Thoracic aorta (tissue), 2 donors: ENCODE measurements around the gene TGFB1I1. TPM values are rescaled to one million over a fixed set of nuclear protein-coding genes. Genes with fewer than 3 reads are reported as not detected.

ENCODE experiments used
- ATAC-seq: fragments of 150-250 bp; one replicate; pipeline ENCODE4 v1.8.0; 2017; ENCODE audit warnings: low read depth; ENCODE audit not compliant: insufficient number of reproducible peaks, low FRiP score
- DNase-seq: peaks from one replicate; pipeline ENCODE4 v3.0.0-alpha.2; 2020; ENCODE audit warnings: low spot score
- H3K27ac ChIP-seq, 2 donors: fragments of 200-600 bp; sonication (generic); 1 replicate in 1 of 2; 2 replicates in 1 of 2; pipeline ENCODE4 v1.5.1; 2016; ENCODE audit warnings: mild to moderate bottlenecking in 2 of 2, moderate library complexity in 2 of 2
- H3K27me3 ChIP-seq: fragments of 200-600 bp; sonication (generic); replicated peaks from 2 replicates; pipeline ENCODE4 v1.6.0; 2016; ENCODE audit warnings: mild to moderate bottlenecking; ENCODE audit not compliant: insufficient read depth
- H3K36me3 ChIP-seq: fragments of 200-600 bp; sonication (generic); one replicate; pipeline ENCODE4 v1.5.1; 2016
- H3K4me1 ChIP-seq, 2 donors: fragments of 200-600 bp; sonication (generic); 1 replicate in 1 of 2; 2 replicates in 1 of 2; pipeline versions ENCODE4 v1.5.1 to v1.6.0; 2016; ENCODE audit warnings: low read depth in 2 of 2, mild to moderate bottlenecking in 1 of 2; ENCODE audit not compliant: control insufficient read depth in 1 of 2
- H3K4me3 ChIP-seq: fragments of 200-600 bp; sonication (generic); 2 replicates; pipeline ENCODE4 v1.5.1; 2016; ENCODE audit warnings: mild to moderate bottlenecking
- H3K9me3 ChIP-seq: fragments of 200-600 bp; sonication (generic); 2 replicates; pipeline ENCODE4 v1.5.1; 2016
- total RNA-seq, 2 donors: library from RNA; depleted of rRNA; stranded (reverse); fragments of >200 nt; gene quantifications; one replicate each; pipeline versions ENCODE4 v1.1.0 to v1.2.3, GENCODE V29; 2016
- TF ChIP-seq, protein P1 (sequence below): fragments of 200-600 bp; sonication (generic); IDR thresholded peaks from one replicate; pipeline ENCODE4 v1.5.1; 2019; ENCODE audit warnings: antibody characterized with exemption

Gene TGFB1I1
- total RNA-seq, 2 donors from 2014 or later = 192 to 231 TPM

DNA sequence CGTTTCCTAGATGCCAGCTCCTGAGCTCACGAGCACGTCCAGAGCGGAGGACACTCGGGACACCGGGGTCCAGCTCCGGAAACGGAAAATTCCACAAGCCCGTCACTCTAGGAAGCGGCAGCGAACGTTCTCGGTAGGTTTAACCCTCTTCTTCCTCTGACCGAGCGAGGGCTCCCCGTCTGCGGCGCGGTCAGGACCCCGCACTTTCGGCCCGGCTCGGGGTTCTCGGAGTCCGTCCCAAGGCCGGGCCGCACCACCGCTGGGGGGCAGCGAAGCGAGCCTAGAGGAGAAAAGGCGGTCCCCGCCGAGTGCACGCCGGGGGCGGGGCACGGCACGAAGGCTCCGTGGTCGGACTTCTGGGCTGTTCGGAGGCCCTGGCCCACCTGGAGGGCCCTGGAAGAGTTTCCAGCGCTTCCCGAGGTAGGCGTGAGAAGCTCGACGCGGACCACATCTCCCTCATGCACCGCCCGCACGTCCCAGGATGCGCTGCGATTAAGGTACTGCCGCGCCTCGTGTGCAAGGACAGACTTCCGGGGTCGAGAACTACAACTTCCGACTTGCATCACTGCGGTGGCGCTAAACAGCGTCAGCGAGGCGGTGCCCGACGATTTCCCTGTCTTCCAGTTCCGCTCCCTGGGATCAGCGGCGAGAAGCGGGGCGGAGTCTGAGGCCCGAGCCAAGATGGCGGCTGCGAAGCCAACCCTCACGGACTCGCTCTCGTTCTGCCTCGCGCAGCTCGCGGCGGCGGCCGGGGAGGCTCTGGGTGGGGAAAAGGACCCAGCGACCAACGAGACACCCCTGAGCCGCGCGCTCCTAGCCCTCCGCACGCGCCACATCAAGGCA lies 12.9 kb upstream of the TGFB1I1 start, which contains the start of gene ARMC5:
Gene ARMC5, plus strand, starts transcription at position 658 of the 843 bp plus-strand sequence. Its CDS starts 24 bp downstream, at position 682.
- peak; percentile 89 for ATAC-seq
- Histone ChIP-seq H3K27ac (peak within 1 kb of the TSS; percentile 96 to 99), H3K9me3 (no peaks in the 10 kb centered on the region), H3K27me3 (no peaks in the 10 kb centered on the region), H3K36me3 (peaks cover 6% of the 10 kb centered on the region), H3K4me3 (peak within 1 kb of the TSS; percentile 85), H3K4me1 (peaks cover 37 to 50% of the 10 kb centered on the region in 2 donors)
- TF ChIP-seq, protein P1, sequence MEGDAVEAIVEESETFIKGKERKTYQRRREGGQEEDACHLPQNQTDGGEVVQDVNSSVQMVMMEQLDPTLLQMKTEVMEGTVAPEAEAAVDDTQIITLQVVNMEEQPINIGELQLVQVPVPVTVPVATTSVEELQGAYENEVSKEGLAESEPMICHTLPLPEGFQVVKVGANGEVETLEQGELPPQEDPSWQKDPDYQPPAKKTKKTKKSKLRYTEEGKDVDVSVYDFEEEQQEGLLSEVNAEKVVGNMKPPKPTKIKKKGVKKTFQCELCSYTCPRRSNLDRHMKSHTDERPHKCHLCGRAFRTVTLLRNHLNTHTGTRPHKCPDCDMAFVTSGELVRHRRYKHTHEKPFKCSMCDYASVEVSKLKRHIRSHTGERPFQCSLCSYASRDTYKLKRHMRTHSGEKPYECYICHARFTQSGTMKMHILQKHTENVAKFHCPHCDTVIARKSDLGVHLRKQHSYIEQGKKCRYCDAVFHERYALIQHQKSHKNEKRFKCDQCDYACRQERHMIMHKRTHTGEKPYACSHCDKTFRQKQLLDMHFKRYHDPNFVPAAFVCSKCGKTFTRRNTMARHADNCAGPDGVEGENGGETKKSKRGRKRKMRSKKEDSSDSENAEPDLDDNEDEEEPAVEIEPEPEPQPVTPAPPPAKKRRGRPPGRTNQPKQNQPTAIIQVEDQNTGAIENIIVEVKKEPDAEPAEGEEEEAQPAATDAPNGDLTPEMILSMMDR = peak; percentile 64
- peak; percentile 86 for DNase-seq

GRCh38 chr16:31459687-31460581 lies 12.0 kb upstream of the TGFB1I1 start:
- peak overlapping the region; percentile 96 to 99 for H3K27ac ChIP-seq
- TF ChIP-seq, protein P1 = no peak
- H3K9me3 ChIP-seq = no peaks in the 10 kb centered on the region
- H3K4me3 ChIP-seq = peak overlapping the region; percentile 85
- H3K27me3 ChIP-seq = no peaks in the 10 kb centered on the region
- H3K36me3 ChIP-seq = peaks cover 6% of the 10 kb centered on the region
- ATAC-seq = peak; percentile 83
- H3K4me1 ChIP-seq = peaks cover 32 to 43% of the 10 kb centered on the region in 2 donors
- DNase-seq = peak; percentile 99

- Histone ChIP-seq H3K4me3 (peak overlapping the region; percentile 85), H3K4me1 (peaks cover 28 to 36% of the 10 kb centered on the region in 2 donors), H3K9me3 (no peaks in the 10 kb centered on the region), H3K27ac (peak overlapping the region; percentile 35 to 96), H3K27me3 (no peaks in the 10 kb centered on the region), H3K36me3 (peaks cover 7% of the 10 kb centered on the region)
- no peak for DNase-seq
- TF ChIP-seq, protein P1 = peak; percentile 43
- ATAC-seq = no peak
Observed at GRCh38 chr16:31460582-31461002, 11.4 kb upstream of the TGFB1I1 start.

GRCh38 chr16:31461201-31461920 lies 10.6 kb upstream of the TGFB1I1 start:
- H3K4me1 ChIP-seq = peaks cover 21 to 28% of the 10 kb centered on the region in 2 donors
- no peaks in the 10 kb centered on the region for H3K27me3 ChIP-seq
- TF ChIP-seq, protein P1 = no peak
- H3K9me3 ChIP-seq = no peaks in the 10 kb centered on the region
- no peak overlapping the region for H3K4me3 ChIP-seq
- peaks cover 11% of the 10 kb centered on the region for H3K36me3 ChIP-seq
- no peak for ATAC-seq
- no peak overlapping the region for H3K27ac ChIP-seq
- DNase-seq = no peak
